ENCODE measurements around the gene KIF1B. TPM values are rescaled to one million over a fixed set of nuclear protein-coding genes. Genes with fewer than 3 reads are reported as not detected.

KIF1B gene
- total and polyA plus RNA-seq, 9 of the 15 experiments (the other 6 are each of a cell fraction or from before 2014, with no cell fraction given): 2.8 to 19.8 (median 11.9) TPM

GRCh38 chr1:10430216-10431069 lies 220.1 kb downstream of the KIF1B start, which contains the start of gene CENPS (continued):
- TF ChIP-seq ZNF592 (IDR thresholded peaks at IDR 0.05) (peak; percentile 98), MCM3 (IDR thresholded peaks at IDR 0.05) (no peak), NR2C1 (IDR thresholded peaks at IDR 0.05) (no peak), NR2C1 (tag; IDR thresholded peaks at IDR 0.05) (no peak; the same call in 1 of the 2 replicates), CBX2 (IDR thresholded peaks at IDR 0.05; ENCODE audit: insufficient read depth, low read length, poor library complexity, severe bottlenecking) (no peak), BHLHE40 (IDR thresholded peaks at IDR 0.05; ENCODE audit: low read length) (peak; percentile 70; the same call in 1 of the 2 replicates), SLC30A9 (CRISPR knock-in tag; IDR thresholded peaks at IDR 0.05) (no peak), U2AF1 (optimal IDR thresholded peaks at IDR 0.05; ENCODE audit: low read depth, low read length) (peak; percentile 93), MNT (conservative IDR thresholded peaks at IDR 0.05) (peak; percentile 86 to 97), HMBOX1 (IDR thresholded peaks at IDR 0.05) (no peak), ZNF24 (IDR thresholded peaks at IDR 0.05) (peak; percentile 85), ZNF431 (CRISPR knock-in tag; IDR thresholded peaks at IDR 0.05) (no peak; the same call in 1 of the 2 replicates), SREBF1 (IDR thresholded peaks at IDR 0.05; ENCODE audit: borderline replicate concordance, low read depth, low read length) (no peak; the same call in 1 of the 2 replicates), ZNF311 (CRISPR knock-in tag; IDR thresholded peaks at IDR 0.05) (no peak), ZBTB8A (IDR thresholded peaks at IDR 0.05; ENCODE audit: partially characterized antibody) (no peak), SP2 (IDR thresholded peaks at IDR 0.05; ENCODE audit: extremely low read depth, low read depth, low read length, poor library complexity, severe bottlenecking) (no peak), RHOXF2B (CRISPR knock-in tag; conservative IDR thresholded peaks at IDR 0.05) (no peak), RFX7 (CRISPR knock-in tag; IDR thresholded peaks at IDR 0.05) (no peak), ZBTB12 (CRISPR knock-in tag; IDR thresholded peaks at IDR 0.05) (peak; percentile 56; the same call in 1 of the 2 replicates), ZEB2 (IDR thresholded peaks at IDR 0.05) (no peak), MTA3 (IDR thresholded peaks at IDR 0.05; ENCODE audit: borderline replicate concordance) (peak; percentile 100), TCF3 (CRISPR knock-in tag; IDR thresholded peaks at IDR 0.05) (peak; percentile 52)
